H1 (cell line): ENCODE data around the gene DYNLT2. TPM values are rescaled to one million over a fixed set of nuclear protein-coding genes. Genes with fewer than 3 reads are reported as not detected.

Experiments used
- CTCF ChIA-PET: fragments of 300-600 bp; sonication (Branson Sonifier 250); formaldehyde crosslinking; loops from one replicate; lab custom pipeline; 2021; ENCODE audit not compliant: partially characterized antibody; lab: Charles Lee
- POLR2A ChIA-PET: fragments of 300-600 bp; sonication (Branson Sonifier 250); formaldehyde crosslinking; loops from one replicate; lab custom pipeline; 2021; ENCODE audit warnings: inconsistent platforms; ENCODE audit not compliant: partially characterized antibody; lab: Charles Lee
- DNase-seq, 2 experiments: peaks; one replicate each; pipeline versions ENCODE4 v3.0.0 to v3.0.0-alpha.2; 2010 to 2022; ENCODE audit warnings: low spot score in 2 of 2, low read depth in 1 of 2, mixed read lengths in 1 of 2
- FAIRE-seq: peaks from 2 replicates; lab custom pipeline; 2011; peaks lifted over from hg19 to GRCh38; lab: Jason Lieb, UNC
- H2AFZ ChIP-seq: 2 replicates; pipeline ENCODE4 v1.8.1; 2012; ENCODE audit warnings: low read length, inconsistent platforms
- H2AK5ac ChIP-seq: 2 replicates; pipeline ENCODE4 v1.6.1; 2013; ENCODE audit warnings: low read depth, low read length
- H2BK120ac ChIP-seq: replicated peaks from 2 replicates; pipeline ENCODE3; 2013; ENCODE audit warnings: low read depth, low read length, inconsistent platforms
- H2BK12ac ChIP-seq: 2 replicates; pipeline ENCODE4 v1.6.1; 2013; ENCODE audit warnings: low read depth, low read length
- H2BK15ac ChIP-seq: 2 replicates; pipeline ENCODE4 v1.6.1; 2013; ENCODE audit warnings: low read length
- H2BK20ac ChIP-seq: 2 replicates; pipeline ENCODE4 v1.6.1; 2013; ENCODE audit warnings: low read length
- H2BK5ac ChIP-seq: 2 replicates; pipeline ENCODE4 v1.6.1; 2013; ENCODE audit warnings: low read depth, low read length
- H3K14ac ChIP-seq: 2 replicates; pipeline ENCODE4 v1.6.1; 2013; ENCODE audit warnings: inconsistent platforms; ENCODE audit not compliant: insufficient read length
- H3K18ac ChIP-seq: 2 replicates; pipeline ENCODE4 v1.6.1; 2013; ENCODE audit warnings: low read length; ENCODE audit errors: extremely low read depth
- H3K23ac ChIP-seq: 2 replicates; pipeline ENCODE4 v1.6.1; 2013; ENCODE audit warnings: inconsistent platforms; ENCODE audit not compliant: insufficient read length
- H3K23me2 ChIP-seq: 2 replicates; pipeline ENCODE4 v1.6.1; 2013; ENCODE audit warnings: low read depth, low read length
- H3K27ac ChIP-seq: 2 replicates; pipeline ENCODE4 v1.6.1; 2011; ENCODE audit warnings: low read depth, low read length, inconsistent platforms
- H3K27me3 ChIP-seq, 4 experiments: replicated peaks in 1 of 4; 1 replicate in 1 of 4; 2 replicates in 3 of 4; pipeline versions ENCODE4 v1.6.1 to v1.8.1; 2011 to 2013; ENCODE audit warnings: low read length in 3 of 4, mild to moderate bottlenecking in 3 of 4, inconsistent platforms in 2 of 4, mixed read lengths in 2 of 4, moderate library complexity in 1 of 4; ENCODE audit not compliant: control insufficient read depth in 3 of 4, insufficient read depth in 3 of 4; ENCODE audit errors: extremely low read depth in 1 of 4
- H3K36me3 ChIP-seq, 4 experiments: 2 replicates each; pipeline versions ENCODE4 v1.6.1 to v1.8.1; 2011 to 2013; ENCODE audit warnings: mild to moderate bottlenecking in 4 of 4, low read length in 3 of 4, moderate library complexity in 2 of 4, control low read depth in 1 of 4, inconsistent platforms in 1 of 4; ENCODE audit not compliant: insufficient read depth in 4 of 4, control insufficient read depth in 2 of 4
- H3K4ac ChIP-seq: replicated peaks from 2 replicates; pipeline ENCODE3; 2013; ENCODE audit warnings: low read length, low read depth, mixed read lengths, inconsistent platforms; ENCODE audit not compliant: insufficient read length
- H3K4me1 ChIP-seq, 4 experiments: replicated peaks in 1 of 4; 1 replicate in 1 of 4; 2 replicates in 3 of 4; pipeline versions ENCODE4 v1.6.1 to v1.8.1; 2011 to 2013; ENCODE audit warnings: low read length in 3 of 4, inconsistent platforms in 2 of 4, mixed read lengths in 1 of 4; ENCODE audit not compliant: insufficient read depth in 4 of 4, control insufficient read depth in 3 of 4
- H3K4me2 ChIP-seq, 2 experiments: 2 replicates each; pipeline versions ENCODE4 v1.6.1 to v1.8.1; 2011 to 2013; ENCODE audit warnings: low read depth in 2 of 2, low read length in 2 of 2, control low read depth in 1 of 2, inconsistent platforms in 1 of 2, mild to moderate bottlenecking in 1 of 2; ENCODE audit not compliant: insufficient read depth in 1 of 2
- H3K4me3 ChIP-seq, 4 experiments: fragments of 200-600, 300-600 bp in 1 of 4; sonication (generic), shearing (Covaris generic), sonication (Bioruptor Twin) in 1 of 4; 2 replicates each; pipeline versions ENCODE4 v1.5.1 to v1.8.1; 2011 to 2016; ENCODE audit warnings: low read length in 4 of 4, low read depth in 3 of 4, control low read depth in 2 of 4, inconsistent platforms in 2 of 4, mild to moderate bottlenecking in 2 of 4, mixed read lengths in 1 of 4, moderate library complexity in 1 of 4; ENCODE audit not compliant: insufficient read depth in 2 of 4; ENCODE audit errors: extremely low read depth in 1 of 4
- H3K56ac ChIP-seq: replicated peaks from 2 replicates; pipeline ENCODE3; 2013; ENCODE audit warnings: low read depth, mild to moderate bottlenecking, mixed read lengths, low read length, inconsistent platforms; ENCODE audit not compliant: insufficient read length
- H3K79me1 ChIP-seq: 2 replicates; pipeline ENCODE4 v1.6.1; 2013; ENCODE audit warnings: low read depth, low read length, control low read depth
- H3K79me2 ChIP-seq, 2 experiments: 2 replicates each; pipeline versions ENCODE4 v1.6.1 to v1.8.1; 2012 to 2013; ENCODE audit warnings: low read length in 2 of 2, mild to moderate bottlenecking in 2 of 2, inconsistent platforms in 1 of 2; ENCODE audit not compliant: insufficient read depth in 2 of 2, control insufficient read depth in 1 of 2
- H3K9ac ChIP-seq, 4 experiments: replicated peaks in 1 of 4; 1 replicate in 1 of 4; 2 replicates in 3 of 4; pipeline versions ENCODE4 v1.6.1 to v1.8.1; 2011 to 2013; ENCODE audit warnings: low read depth in 3 of 4, low read length in 3 of 4, control low read depth in 2 of 4, mild to moderate bottlenecking in 2 of 4, moderate library complexity in 2 of 4, inconsistent platforms in 1 of 4; ENCODE audit errors: extremely low read depth in 1 of 4
- H3K9me3 ChIP-seq, 2 experiments: 2 replicates each; pipeline versions ENCODE4 v1.6.1 to v1.8.1; 2012 to 2013; ENCODE audit warnings: mild to moderate bottlenecking in 2 of 2, moderate library complexity in 2 of 2, control low read depth in 1 of 2, inconsistent platforms in 1 of 2, low read depth in 1 of 2, low read length in 1 of 2, mixed read lengths in 1 of 2; ENCODE audit not compliant: insufficient read depth in 2 of 2
- H4K20me1 ChIP-seq, 2 experiments: replicated peaks in 1 of 2; 2 replicates each; pipeline versions ENCODE3 to v1.8.1; 2011 to 2013; ENCODE audit warnings: inconsistent platforms in 2 of 2, low read length in 2 of 2, mild to moderate bottlenecking in 1 of 2; ENCODE audit not compliant: insufficient read depth in 2 of 2, control insufficient read depth in 1 of 2
- H4K5ac ChIP-seq: 2 replicates; pipeline ENCODE4 v1.6.1; 2013; ENCODE audit warnings: low read length, low read depth, mixed read lengths, inconsistent platforms; ENCODE audit not compliant: insufficient read length
- H4K8ac ChIP-seq: 2 replicates; pipeline ENCODE4 v1.8.0; 2013; ENCODE audit warnings: mild to moderate bottlenecking, moderate library complexity, low read length, inconsistent platforms; ENCODE audit not compliant: insufficient read depth; ENCODE audit errors: extremely low read depth
- H4K91ac ChIP-seq: replicated peaks from 2 replicates; pipeline ENCODE3; 2013; ENCODE audit warnings: low read length, mixed read lengths, inconsistent platforms; ENCODE audit not compliant: insufficient read length
- POU5F1 ChIP-seq: IDR thresholded peaks from 2 replicates; pipeline ENCODE4 v1.6.1; 2011; ENCODE audit warnings: low read depth, mild to moderate bottlenecking, low read length, moderate library complexity
- SIRT6 ChIP-seq: IDR thresholded peaks from one replicate; pipeline ENCODE4 v1.7.1; 2012; ENCODE audit warnings: low read length, inconsistent platforms
- WGBS, 2 experiments: shearing (Covaris generic) in 1 of 2; methylation state at CpG; one replicate each; pipeline versions ENCODE4 v1.1.6 to v1.1.7; 2013 to 2015; ENCODE audit warnings: low lambda C conversion rate in 2 of 2, mixed read lengths in 2 of 2, inconsistent platforms in 1 of 2, low coverage in 1 of 2, missing lambda C conversion rate in 1 of 2; ENCODE audit not compliant: insufficient replicate concordance in 2 of 2, insufficient coverage in 1 of 2, insufficient read length in 1 of 2; ENCODE audit errors: extremely low coverage in 1 of 2, missing lambda C conversion rate in 1 of 2; 5-methylcytosine and 5-hydroxymethylcytosine counted together
- polyA plus RNA-seq, 7 experiments: library from polyadenylated mRNA; depleted of rRNA in 3 of 7; stranded (reverse) in 5 of 7; unstranded in 2 of 7; fragments of >200 nt in 5 of 7; fragments of 200-250 nt in 2 of 7; gene quantifications; 1 replicate in 5 of 7; 2 replicates in 1 of 7; 4 replicates in 1 of 7; pipeline versions ENCODE4 v1.2.1 to v1.2.3, GENCODE V29; 2011 to 2013; ENCODE audit warnings: missing spikeins in 2 of 7, mixed read lengths in 2 of 7
- total RNA-seq: library from RNA; stranded (reverse); fragmentation: NEBNext Ultra II Directional; extraction: Animal tissue kit (Norgen Biotek cat#: 25700); gene quantifications from 2 replicates; pipeline ENCODE4 v1.2.1, GENCODE V29; 2021

Gene DYNLT2
- total and polyA plus RNA-seq, 2 of the 8 experiments (the other 6 are each of a cell fraction or from before 2014, with no cell fraction given), result 0.48 to 1.8 TPM

DNA sequence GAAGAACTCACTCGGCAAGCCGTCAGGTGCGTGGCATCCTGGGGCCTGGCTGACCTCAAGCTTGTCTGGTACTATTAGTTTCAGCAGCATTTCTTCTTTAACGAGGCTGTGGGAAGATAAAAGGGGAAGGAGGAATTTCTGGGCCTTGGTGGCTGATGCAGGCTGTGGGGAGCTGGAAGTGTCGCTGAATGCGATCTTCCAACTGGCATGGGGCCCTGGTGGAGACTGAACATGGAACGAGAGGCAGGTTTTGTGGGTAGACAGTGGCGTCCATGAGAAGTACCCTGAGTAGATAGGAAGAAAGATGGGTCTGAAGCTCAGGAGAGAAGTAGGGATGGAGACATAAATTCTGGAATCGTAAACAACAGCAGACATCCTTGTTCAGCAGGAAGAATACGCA is 23.9 kb upstream of the DYNLT2 start:
- no peak overlapping the region for H3K4me3 ChIP-seq
- no peak overlapping the region for H3K9ac ChIP-seq
- no peak overlapping the region for H3K27ac ChIP-seq
- no peaks in the 10 kb centered on the region for H3K23me2 ChIP-seq
- DNase-seq, result no peak
- no peak overlapping the region for H2BK15ac ChIP-seq
- no peak overlapping the region for H2BK120ac ChIP-seq
- H3K27me3 ChIP-seq, result no peaks in the 10 kb centered on the region
- no peak overlapping the region for H3K23ac ChIP-seq
- H3K18ac ChIP-seq, result no peak overlapping the region
- ChIA-PET CTCF (interaction anchor here (0.8 to 1.5 kb wide), 3 partner anchors 9 to 106 kb away, joined by 3 to 4 read pairs (median 3); no protein-coding TSS in a partner anchor), POLR2A (interaction anchor here (1.4 to 3.5 kb wide), 2 partner anchors 11 to 24 kb away, joined by 4 to 12 read pairs; partner anchors contain the start of genes DYNLT2 and ERMARD)
- no peak overlapping the region for H2BK5ac ChIP-seq
- no peak for FAIRE-seq
- peaks cover 0 to 5% (median 0%) of the 10 kb centered on the region in 4 experiments; a peak in 1 of 8 replicates for H3K36me3 ChIP-seq
- H4K5ac ChIP-seq, result no peak overlapping the region
- H4K91ac ChIP-seq, result no peak overlapping the region
- no peak overlapping the region for H4K8ac ChIP-seq
- H2BK12ac ChIP-seq, result no peak overlapping the region
- H2BK20ac ChIP-seq, result no peak overlapping the region
- no peak overlapping the region for H3K14ac ChIP-seq
- no peak overlapping the region for H2AK5ac ChIP-seq
- no peak overlapping the region for H3K56ac ChIP-seq
- no peaks in the 10 kb centered on the region for H3K9me3 ChIP-seq
- H3K4ac ChIP-seq, result no peak overlapping the region
- H3K79me1 ChIP-seq, result no peaks in the 10 kb centered on the region
- H3K4me1 ChIP-seq, result no peaks in the 10 kb centered on the region
- no peaks in the 10 kb centered on the region for H3K79me2 ChIP-seq
- WGBS, 2 experiments, result 92% methylated on average over 10 of the region's 10 CpGs; no CpG with 5 or more reads in 1 of the 2 experiments
- H4K20me1 ChIP-seq, result peaks cover 0 to 2% of the 10 kb centered on the region in 2 experiments
- no peak overlapping the region for H2AFZ ChIP-seq
- no peak overlapping the region for H3K4me2 ChIP-seq
- no peak for TF ChIP-seq SIRT6
- no peak for TF ChIP-seq POU5F1
